ENCODE data around the gene KRTAP10-9. TPM values are rescaled to one million over a fixed set of nuclear protein-coding genes. Genes with fewer than 3 reads are reported as not detected.

The KRTAP10-9 gene
- total and polyA plus RNA-seq, 10 donors: not detected

DNA sequence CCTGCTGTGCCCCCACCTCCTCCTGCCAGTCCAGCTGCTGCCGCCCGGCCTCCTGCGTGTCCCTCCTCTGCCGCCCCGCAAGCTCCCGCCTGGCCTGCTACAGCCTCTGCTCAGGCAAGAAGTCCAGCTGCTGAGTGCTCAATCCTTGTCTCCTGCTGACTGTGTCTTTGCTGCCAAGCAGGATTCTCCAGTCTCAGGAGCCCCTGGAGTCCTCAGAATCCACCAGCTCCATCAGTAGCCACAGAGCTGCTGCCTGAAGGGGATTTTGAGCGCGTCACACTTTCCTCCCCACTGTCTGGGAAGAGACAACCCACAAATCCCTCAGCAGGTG is 20.3 kb downstream of the KRTAP10-9 start:
- Histone ChIP-seq H3K4me3 (no peak overlapping the region), H3K9me3 (peaks cover 0 to 34% (median 30%) of the 10 kb centered on the region in 8 donors), H3K36me3 (no peaks in the 10 kb centered on the region), H3K27me3 (replicated peaks in 1 of 7) (peaks cover 0 to 27% (median 0%) of the 10 kb centered on the region in 7 donors), H3K4me1 (no peaks in the 10 kb centered on the region), H3K27ac (no peak overlapping the region)
- intact Hi-C loops (cut with DNase I; ENCODE audit: low total_unique reads): no loop called here
- no peak for DNase-seq
- TF ChIP-seq POLR2A (IDR thresholded peaks at IDR 0.05) (no peak), POLR2AphosphoS5 (IDR thresholded peaks at IDR 0.05) (no peak)
- TF ChIP-seq, protein P1, sequence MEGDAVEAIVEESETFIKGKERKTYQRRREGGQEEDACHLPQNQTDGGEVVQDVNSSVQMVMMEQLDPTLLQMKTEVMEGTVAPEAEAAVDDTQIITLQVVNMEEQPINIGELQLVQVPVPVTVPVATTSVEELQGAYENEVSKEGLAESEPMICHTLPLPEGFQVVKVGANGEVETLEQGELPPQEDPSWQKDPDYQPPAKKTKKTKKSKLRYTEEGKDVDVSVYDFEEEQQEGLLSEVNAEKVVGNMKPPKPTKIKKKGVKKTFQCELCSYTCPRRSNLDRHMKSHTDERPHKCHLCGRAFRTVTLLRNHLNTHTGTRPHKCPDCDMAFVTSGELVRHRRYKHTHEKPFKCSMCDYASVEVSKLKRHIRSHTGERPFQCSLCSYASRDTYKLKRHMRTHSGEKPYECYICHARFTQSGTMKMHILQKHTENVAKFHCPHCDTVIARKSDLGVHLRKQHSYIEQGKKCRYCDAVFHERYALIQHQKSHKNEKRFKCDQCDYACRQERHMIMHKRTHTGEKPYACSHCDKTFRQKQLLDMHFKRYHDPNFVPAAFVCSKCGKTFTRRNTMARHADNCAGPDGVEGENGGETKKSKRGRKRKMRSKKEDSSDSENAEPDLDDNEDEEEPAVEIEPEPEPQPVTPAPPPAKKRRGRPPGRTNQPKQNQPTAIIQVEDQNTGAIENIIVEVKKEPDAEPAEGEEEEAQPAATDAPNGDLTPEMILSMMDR (IDR thresholded peaks at IDR 0.05 in 8 of 11, conservative IDR thresholded peaks at IDR 0.05 in 3 of 11): no peak
- WGBS, 5 donors: 65 to 76% (median 75%) methylated on average over 8 of the region's 8 CpGs

DNA sequence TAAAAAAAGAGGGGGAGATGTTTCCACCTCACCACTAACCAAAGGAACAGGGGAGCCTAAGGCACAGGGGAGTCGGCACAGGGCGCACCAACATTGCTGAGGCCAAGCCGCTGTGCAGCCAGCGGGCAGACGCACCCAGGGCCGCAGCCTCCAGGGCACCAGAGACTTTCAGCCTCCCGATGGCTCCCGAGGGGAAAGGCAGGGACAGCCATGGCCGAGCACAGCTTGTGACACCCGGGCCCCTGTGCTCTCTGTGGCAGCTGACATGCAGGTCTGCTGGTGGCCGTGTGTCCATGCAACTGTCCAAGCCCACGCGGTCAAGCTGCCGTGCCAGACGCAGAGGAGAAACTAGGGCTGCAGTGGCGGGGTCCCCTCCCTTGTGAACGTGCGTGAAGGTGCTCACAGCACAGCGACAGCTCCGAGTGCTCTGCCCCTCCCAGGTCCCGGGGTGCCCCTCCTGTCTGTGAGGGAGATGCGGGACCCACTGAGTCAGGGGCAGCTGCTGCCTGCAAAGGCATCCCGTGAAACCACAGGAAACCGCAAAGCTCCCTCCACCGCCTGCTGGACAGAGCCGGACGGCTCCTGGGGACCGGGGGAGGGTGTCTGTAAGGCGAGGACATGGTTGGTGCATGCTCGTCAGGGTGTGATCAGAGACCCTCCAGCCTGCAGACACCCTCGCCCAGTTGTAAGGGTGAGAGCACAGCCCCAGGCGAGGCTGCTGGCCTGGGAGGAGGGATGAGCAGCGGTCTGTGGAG is 21.8 kb downstream of the KRTAP10-9 start:
- Histone ChIP-seq H3K9me3 (peaks cover 0 to 21% (median 19%) of the 10 kb centered on the region in 8 donors), H3K4me1 (no peaks in the 10 kb centered on the region), H3K4me3 (no peak overlapping the region), H3K27me3 (replicated peaks in 1 of 7) (peaks cover 0 to 29% (median 0%) of the 10 kb centered on the region in 7 donors), H3K36me3 (no peaks in the 10 kb centered on the region), H3K27ac (no peak overlapping the region)
- intact Hi-C loops (cut with DNase I; ENCODE audit: low total_unique reads): no loop called here
- WGBS, 5 donors: 74 to 78% (median 76%) methylated on average over 13 to 33 of the region's 33 CpGs
- DNase-seq: no peak
- TF ChIP-seq POLR2AphosphoS5 (IDR thresholded peaks at IDR 0.05) (no peak), POLR2A (IDR thresholded peaks at IDR 0.05) (no peak)
- TF ChIP-seq, protein P1 (IDR thresholded peaks at IDR 0.05 in 8 of 11, conservative IDR thresholded peaks at IDR 0.05 in 3 of 11): no peak

DNA sequence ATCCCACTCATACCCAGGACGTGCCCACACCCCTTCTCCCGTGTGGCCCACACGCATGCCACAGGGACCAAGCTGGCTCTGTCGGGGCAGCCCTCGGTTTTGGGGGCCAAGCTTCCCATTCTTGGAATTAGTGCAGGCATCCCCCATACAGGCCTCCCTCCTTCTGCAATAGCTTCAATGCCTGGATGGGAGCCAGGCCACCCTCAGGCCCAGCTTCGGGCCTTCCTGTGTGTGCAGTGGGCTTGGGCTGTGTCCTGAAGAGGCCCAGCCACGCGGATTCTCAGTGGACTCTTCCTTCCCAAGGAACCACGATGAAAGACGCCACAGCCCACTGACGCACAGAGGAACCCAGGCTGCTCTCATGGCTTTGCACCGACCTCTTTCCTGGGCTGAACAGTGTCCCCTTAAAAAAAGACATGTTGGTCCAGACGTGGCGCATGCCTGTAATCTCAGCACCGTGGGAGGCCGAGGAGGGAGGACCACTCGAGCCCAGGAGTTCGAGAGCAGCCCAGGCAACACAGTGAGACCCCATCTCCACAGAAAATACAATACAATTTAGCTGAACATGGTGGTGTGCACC is 22.7 kb downstream of the KRTAP10-9 start:
- peaks cover 0 to 35% (median 0%) of the 10 kb centered on the region in 7 donors for H3K27me3 ChIP-seq (replicated peaks in 1 of 7)
- intact Hi-C loops (cut with DNase I; ENCODE audit: low total_unique reads): no loop called here
- WGBS, 5 donors: 83 to 90% (median 88%) methylated on average over 14 to 18 of the region's 18 CpGs
- H3K27ac ChIP-seq: no peak overlapping the region
- no peaks in the 10 kb centered on the region for H3K36me3 ChIP-seq
- TF ChIP-seq, protein P1 (IDR thresholded peaks at IDR 0.05 in 8 of 11, conservative IDR thresholded peaks at IDR 0.05 in 3 of 11): no peak
- TF ChIP-seq POLR2A (IDR thresholded peaks at IDR 0.05) (no peak), POLR2AphosphoS5 (IDR thresholded peaks at IDR 0.05) (no peak)
- no peaks in the 10 kb centered on the region for H3K4me1 ChIP-seq
- H3K4me3 ChIP-seq: no peak overlapping the region
- peaks cover 0 to 12% (median 11%) of the 10 kb centered on the region in 8 donors for H3K9me3 ChIP-seq
- DNase-seq: no peak

DNA sequence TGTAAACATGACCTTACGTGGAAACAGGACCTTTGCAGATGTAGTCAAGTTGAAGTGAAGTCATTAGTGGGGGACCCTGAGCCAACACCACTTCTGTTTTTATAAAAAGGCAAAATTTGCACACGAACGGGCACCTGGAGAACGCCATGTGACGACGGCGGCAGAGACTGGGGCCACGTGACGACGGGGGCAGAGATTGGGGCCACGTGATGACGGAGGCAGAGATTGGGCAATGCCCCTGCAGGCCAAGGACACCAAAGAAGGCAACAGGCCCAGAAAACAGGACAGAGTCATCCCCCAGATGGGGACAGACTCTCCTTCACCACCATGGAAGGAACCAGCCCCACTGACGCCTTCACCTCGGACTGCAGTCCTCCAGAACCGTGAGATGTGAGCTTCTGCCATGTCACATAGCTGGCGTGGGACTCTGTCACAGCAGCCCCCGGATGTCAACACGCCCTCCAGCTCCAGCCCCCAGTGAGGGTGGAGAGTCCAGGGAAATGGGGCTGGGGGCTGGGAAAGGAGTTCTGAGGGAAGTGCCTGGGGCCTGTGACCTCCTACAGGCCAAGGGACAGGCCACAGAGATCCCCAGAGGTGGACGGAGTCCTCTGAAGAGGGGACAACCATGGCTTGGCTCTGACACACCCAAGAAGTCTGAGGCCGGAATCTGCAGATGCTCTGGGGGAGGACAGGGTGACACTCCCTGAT is 23.5 kb downstream of the KRTAP10-9 start:
- H3K4me1 ChIP-seq: no peaks in the 10 kb centered on the region
- H3K27ac ChIP-seq: no peak overlapping the region
- TF ChIP-seq, protein P1 (IDR thresholded peaks at IDR 0.05 in 8 of 11, conservative IDR thresholded peaks at IDR 0.05 in 3 of 11): no peak
- TF ChIP-seq POLR2AphosphoS5 (IDR thresholded peaks at IDR 0.05): no peak
- no peak overlapping the region for H3K4me3 ChIP-seq
- 88 to 93% (median 91%) methylated on average over 20 of the region's 20 CpGs for WGBS, 5 donors
- intact Hi-C loops (cut with DNase I; ENCODE audit: low total_unique reads): no loop called here
- no peaks in the 10 kb centered on the region for H3K36me3 ChIP-seq
- peaks cover 0 to 35% (median 0%) of the 10 kb centered on the region in 7 donors for H3K27me3 ChIP-seq (replicated peaks in 1 of 7)
- no peak for DNase-seq
- peaks cover 0 to 5% (median 3%) of the 10 kb centered on the region in 8 donors for H3K9me3 ChIP-seq
